Activated naive CD8-positive, alpha-beta T cell treated with anti-CD3 and anti-CD28 coated beads, Interleukin-2, amount 10 ng/mL, durations not matched to agents 7 days and 5 days (primary cell): ENCODE measurements around the gene EHBP1. TPM values are rescaled to one million over a fixed set of nuclear protein-coding genes. Genes with fewer than 3 reads are reported as not detected.

ENCODE experiments used
- ATAC-seq: fragments of 150-1000 bp; cut with Tn5 transposase; one replicate; pipeline ENCODE4 v1.10.0; 2021; ENCODE audit warnings: low read depth, moderate library complexity
- POLR2A ChIA-PET: fragments of 350-600 bp; sonication (Branson Sonifier 250); formaldehyde crosslinking; loops from one replicate; lab custom pipeline; 2021; ENCODE audit warnings: antibody characterized with exemption; lab: Charles Lee
- DNase-seq: peaks from one replicate; pipeline ENCODE4 v3.0.0; 2021
- H3K27ac Mint-ChIP-seq: one replicate; pipeline ENCODE4 v1.8.0; 2022; ENCODE audit warnings: mild to moderate bottlenecking, mixed read lengths
- H3K27me3 Mint-ChIP-seq: one replicate; pipeline ENCODE4 v1.8.0; 2022; ENCODE audit warnings: mild to moderate bottlenecking, moderate library complexity, mixed read lengths
- H3K36me3 Mint-ChIP-seq: one replicate; pipeline ENCODE4 v1.8.0; 2021; ENCODE audit warnings: mild to moderate bottlenecking, mixed read lengths
- H3K4me1 Mint-ChIP-seq: one replicate; pipeline ENCODE4 v1.8.0; 2021; ENCODE audit warnings: mixed read lengths
- H3K4me3 Mint-ChIP-seq: one replicate; pipeline ENCODE4 v1.8.0; 2022; ENCODE audit warnings: mild to moderate bottlenecking, moderate library complexity, mixed read lengths
- H3K9me3 Mint-ChIP-seq: one replicate; pipeline ENCODE4 v1.8.0; 2021; ENCODE audit warnings: mixed read lengths
- total RNA-seq, 2 experiments: library from RNA; stranded (reverse); gene quantifications; one replicate each; pipeline ENCODE4 v1.2.3, GENCODE V29; 2021

EHBP1 gene
- total RNA-seq, 2 experiments from 2014 or later: 25.2 to 27.2 TPM

DNA sequence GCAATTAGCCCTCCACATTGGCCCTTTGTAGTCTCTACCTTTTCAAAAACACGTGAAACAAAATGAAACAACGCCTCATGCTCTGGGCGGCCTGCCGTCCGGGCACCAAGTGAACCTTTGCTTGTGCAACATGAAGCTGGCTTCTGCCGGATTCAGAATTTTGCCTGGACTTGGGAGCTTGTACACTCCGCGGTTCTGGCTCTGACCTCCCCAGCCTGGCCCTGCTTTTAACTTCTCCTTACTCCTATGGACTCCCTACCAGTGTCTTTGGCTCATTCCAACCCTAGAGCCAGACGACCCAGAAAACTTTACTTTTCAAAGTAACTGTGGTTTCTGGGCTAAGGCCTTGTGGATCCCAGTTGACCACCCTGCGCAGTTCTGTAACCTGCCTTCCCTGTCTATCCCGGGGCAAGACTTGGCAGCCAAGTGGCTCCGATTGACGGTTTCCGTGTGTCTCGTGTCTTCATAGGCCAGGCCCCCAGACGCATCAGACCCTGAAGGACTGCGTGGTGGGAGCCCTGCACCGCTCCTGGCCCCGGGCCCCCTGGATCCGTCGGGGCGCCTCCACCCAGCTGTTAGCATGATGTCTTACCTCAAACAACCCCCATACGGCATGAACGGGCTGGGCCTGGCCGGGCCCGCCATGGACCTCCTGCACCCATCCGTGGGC, 347.0 kb downstream of the EHBP1 start:
- Mint-ChIP-seq H3K9me3 (no peaks in the 10 kb centered on the region), H3K27ac (no peak overlapping the region), H3K36me3 (peaks cover 2% of the 10 kb centered on the region), H3K27me3 (peaks cover 88% of the 10 kb centered on the region), H3K4me3 (peak overlapping the region; percentile 51), H3K4me1 (peaks cover 61% of the 10 kb centered on the region)
- no peak for ATAC-seq
- POLR2A ChIA-PET: no interaction called here
- DNase-seq: peak; percentile 37

DNA sequence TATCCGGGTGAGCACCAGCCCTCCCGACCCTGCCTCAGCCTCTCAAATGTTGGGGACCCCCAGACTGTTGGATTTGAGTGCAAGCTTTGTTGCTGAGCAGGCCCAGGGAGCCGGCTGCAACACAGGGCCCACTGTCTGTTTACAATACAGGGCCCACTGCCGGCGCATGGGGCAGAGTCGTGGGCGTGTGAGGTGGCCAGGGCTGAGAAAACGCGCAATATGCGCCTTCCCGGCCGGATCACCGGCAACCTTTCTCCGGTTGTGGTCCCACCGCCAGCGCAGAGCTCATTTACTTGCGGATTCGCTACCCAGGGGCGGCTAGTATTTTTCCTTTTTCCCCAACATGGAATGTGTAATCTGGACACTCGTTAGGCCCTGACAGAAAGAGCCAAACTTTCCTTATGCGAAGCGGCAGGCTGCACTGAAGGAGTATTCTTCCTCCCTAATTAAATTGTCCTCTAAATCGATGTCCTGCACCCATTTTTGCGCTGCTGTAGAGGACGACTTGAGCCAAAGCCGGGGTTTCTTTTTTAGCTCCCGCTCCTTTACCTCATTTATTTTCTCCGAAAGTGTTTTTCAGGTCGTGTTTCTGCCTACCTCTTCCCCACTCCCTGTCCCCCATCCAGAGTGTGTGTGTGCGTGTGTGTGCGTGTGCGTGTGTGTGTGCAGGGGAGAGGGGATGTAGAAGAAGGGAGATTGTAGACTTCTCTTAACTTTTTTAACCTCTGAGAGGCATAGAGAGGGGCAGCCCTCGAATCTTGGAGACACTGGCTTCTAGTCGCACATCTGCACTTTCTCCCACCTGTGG, 347.8 kb downstream of the EHBP1 start:
- Mint-ChIP-seq H3K27ac (no peak overlapping the region), H3K9me3 (no peaks in the 10 kb centered on the region), H3K36me3 (peaks cover 2% of the 10 kb centered on the region), H3K27me3 (peaks cover 88% of the 10 kb centered on the region), H3K4me3 (peak overlapping the region; percentile 74), H3K4me1 (peaks cover 63% of the 10 kb centered on the region)
- ATAC-seq (no peak), DNase-seq (peak; percentile 25)
- POLR2A ChIA-PET: no interaction called here

DNA sequence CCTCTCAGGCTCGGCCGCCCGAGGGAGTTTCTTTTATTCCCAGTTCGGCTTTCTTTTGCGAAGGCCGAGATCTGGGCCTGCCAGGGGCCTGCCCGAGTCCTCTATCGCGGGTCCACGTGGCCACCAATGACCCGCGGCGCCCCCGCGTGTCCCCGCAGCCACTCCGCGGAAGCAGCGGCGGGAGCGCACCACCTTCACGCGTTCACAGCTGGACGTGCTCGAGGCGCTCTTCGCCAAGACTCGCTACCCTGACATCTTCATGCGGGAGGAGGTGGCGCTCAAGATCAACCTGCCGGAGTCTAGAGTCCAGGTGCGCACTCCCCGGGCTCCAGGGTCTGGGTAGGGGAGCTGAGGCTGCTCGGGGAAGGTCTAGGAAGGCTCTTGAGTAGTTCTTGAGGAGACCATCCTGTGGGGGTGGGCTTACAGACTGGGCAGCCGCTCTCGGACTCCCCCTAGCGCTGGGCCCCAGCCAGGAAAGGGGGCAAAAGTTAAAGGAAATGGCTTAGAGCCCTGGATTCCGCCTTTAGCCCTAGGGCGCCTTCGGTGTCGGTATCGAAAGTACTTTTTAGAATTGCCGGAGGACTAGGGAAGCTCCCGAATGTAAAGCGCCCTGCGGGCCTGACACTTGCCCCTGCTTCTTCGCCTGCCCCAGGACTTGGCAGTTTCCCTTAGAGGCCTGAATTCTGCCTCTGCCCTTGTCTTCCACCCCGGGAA, 348.5 kb downstream of the EHBP1 start:
- peak; percentile 5 for ATAC-seq
- peaks cover 2% of the 10 kb centered on the region for H3K36me3 Mint-ChIP-seq
- H3K4me1 Mint-ChIP-seq: peaks cover 65% of the 10 kb centered on the region
- POLR2A ChIA-PET: no interaction called here
- no peaks in the 10 kb centered on the region for H3K9me3 Mint-ChIP-seq
- H3K27me3 Mint-ChIP-seq: peaks cover 86% of the 10 kb centered on the region
- peak overlapping the region; percentile 74 for H3K4me3 Mint-ChIP-seq
- no peak overlapping the region for H3K27ac Mint-ChIP-seq
- peak; percentile 67 for DNase-seq

DNA sequence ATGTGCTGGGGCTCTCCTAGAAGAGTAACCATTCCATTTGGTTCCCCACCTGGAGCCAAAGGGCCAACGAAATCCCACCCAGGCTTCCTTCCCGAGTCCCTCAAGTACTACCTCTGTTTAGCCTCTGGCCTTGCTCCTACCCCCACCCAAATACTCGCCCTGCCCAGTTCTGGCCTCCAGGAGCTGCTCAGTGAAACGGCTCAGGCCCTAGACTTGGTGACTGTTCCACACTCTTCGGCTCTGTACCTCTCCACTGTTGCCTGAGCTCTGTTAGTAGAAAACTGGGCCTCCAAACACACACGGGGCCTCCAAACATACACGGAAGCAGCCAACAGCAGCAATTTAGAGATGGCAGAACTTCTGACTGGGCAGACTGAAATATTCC, 349.3 kb downstream of the EHBP1 start:
- POLR2A ChIA-PET: no interaction called here
- peaks cover 2% of the 10 kb centered on the region for H3K36me3 Mint-ChIP-seq
- ATAC-seq: no peak
- H3K27me3 Mint-ChIP-seq: peaks cover 82% of the 10 kb centered on the region
- H3K4me1 Mint-ChIP-seq: peaks cover 58% of the 10 kb centered on the region
- H3K27ac Mint-ChIP-seq: no peak overlapping the region
- no peaks in the 10 kb centered on the region for H3K9me3 Mint-ChIP-seq
- DNase-seq: peak; percentile 36
- peak overlapping the region; percentile 74 for H3K4me3 Mint-ChIP-seq

DNA sequence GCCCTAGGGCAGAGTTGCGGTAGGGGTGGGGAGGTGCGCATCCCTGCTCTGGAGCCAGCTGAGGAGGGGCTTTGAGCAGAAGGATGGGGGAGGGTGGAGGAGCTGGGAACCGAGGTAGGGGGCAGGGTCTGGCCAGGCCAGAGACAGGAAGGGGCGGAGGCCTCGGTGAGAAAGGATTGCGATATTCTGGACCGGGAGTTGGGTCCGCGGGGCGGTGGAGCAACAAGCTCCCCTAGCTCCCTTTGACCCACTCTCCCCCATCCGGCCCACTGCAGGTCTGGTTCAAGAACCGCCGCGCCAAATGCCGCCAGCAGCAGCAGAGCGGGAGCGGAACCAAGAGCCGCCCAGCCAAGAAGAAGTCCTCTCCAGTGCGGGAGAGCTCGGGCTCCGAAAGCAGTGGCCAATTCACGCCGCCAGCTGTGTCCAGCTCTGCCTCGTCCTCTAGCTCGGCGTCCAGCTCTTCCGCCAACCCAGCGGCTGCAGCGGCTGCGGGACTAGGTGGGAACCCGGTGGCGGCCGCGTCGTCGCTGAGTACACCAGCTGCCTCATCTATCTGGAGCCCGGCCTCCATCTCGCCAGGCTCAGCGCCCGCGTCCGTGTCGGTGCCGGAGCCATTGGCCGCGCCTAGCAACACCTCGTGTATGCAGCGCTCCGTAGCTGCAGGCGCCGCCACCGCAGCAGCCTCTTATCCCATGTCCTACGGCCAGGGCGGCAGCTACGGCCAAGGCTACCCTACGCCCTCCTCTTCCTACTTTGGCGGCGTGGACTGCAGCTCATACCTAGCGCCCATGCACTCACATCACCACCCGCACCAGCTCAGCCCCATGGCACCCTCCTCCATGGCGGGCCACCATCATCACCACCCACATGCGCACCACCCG, 350.0 kb downstream of the EHBP1 start:
- Mint-ChIP-seq H3K36me3 (peaks cover 5% of the 10 kb centered on the region), H3K9me3 (no peaks in the 10 kb centered on the region), H3K4me1 (peaks cover 62% of the 10 kb centered on the region), H3K27me3 (peaks cover 87% of the 10 kb centered on the region), H3K27ac (no peak overlapping the region), H3K4me3 (peak overlapping the region; percentile 74)
- peak; percentile 52 for DNase-seq
- ATAC-seq: no peak
- POLR2A ChIA-PET: no interaction called here

DNA sequence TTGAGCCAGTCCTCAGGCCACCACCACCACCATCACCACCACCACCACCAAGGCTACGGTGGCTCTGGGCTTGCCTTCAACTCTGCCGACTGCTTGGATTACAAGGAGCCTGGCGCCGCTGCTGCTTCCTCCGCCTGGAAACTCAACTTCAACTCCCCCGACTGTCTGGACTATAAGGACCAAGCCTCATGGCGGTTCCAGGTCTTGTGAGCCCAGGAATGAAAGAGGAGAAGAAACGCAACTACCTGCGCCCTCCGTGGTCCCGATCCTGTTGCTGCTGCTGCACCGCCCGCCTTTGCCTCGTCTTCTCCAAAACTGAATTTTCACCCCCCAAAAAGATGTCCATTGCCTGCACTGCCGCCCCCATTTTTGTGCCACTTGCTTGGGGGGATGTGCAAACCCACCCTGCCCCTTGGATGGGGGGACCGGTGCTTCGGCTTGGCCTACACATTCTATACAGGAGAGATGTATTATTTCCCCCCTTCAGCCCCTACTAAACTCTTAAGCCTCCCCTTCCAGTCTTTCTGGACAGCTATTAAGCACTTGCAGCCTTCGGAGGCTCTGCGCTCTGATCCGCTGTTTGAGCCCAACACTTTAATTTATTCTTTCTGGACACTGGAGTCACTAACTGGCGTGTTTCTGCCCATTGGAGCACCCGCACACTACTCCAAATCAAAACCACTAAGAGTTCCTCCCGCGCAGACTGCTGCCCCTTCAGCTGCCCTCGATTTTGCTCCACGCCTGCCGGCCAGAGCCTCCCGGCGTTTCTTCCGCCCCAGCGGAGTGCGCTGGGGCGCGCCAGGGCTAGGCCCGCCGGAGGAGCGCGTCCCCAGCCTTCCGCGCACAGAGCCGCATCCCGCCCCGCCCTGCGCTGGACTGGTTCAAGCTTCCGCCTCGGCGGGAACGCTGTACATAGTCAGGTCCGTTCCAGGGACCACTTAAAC, 350.9 kb downstream of the EHBP1 start:
- Mint-ChIP-seq H3K9me3 (no peaks in the 10 kb centered on the region), H3K27ac (peak overlapping the region; percentile 70), H3K36me3 (peaks cover 5% of the 10 kb centered on the region), H3K27me3 (peaks cover 88% of the 10 kb centered on the region), H3K4me1 (peaks cover 59% of the 10 kb centered on the region), H3K4me3 (peak overlapping the region; percentile 74)
- DNase-seq (peak; percentile 63), ATAC-seq (peak; percentile 53)
- POLR2A ChIA-PET: no interaction called here

DNA sequence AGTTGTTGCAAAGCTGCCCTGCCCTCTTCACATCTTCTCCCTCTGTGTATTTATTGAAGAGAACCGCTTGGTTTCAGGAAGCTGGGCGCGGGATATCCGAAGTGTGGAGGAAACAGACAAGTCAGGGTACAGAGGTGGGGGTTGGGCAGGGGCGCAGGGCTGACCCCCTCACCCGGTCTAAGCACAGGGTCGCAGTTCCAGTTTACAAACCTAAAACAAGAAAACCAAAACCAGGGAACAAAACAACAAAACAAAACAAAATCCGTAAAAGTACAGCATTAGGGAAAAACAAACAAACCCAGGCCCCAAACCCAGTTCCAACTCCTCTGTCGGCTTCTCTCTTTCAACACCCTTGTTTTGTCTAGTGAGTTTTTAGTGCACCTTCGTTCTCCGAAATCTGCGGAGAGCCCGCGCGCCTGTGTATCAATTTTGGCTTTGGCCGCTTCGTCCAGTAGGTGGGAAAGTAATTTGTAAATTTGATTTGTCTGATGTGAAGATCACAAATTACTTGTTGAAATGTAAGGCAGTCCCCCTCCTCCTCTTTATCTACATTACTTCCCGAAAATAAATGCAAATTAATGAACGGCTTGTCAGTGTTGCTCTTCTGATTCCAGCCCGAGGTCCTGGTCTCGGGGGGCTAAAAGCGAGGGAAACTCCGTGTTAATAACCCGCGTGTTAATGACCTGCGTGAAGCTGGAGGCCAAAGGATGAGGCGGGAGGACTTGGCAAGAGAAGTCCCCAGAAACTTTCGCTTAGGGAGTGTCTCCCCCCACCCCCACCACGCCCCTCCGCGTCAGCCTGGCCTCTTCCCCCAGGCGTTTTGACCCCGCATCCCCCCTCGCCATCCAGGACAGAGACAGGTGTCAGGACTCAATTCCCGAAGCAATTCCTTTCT, 352.0 kb downstream of the EHBP1 start:
- Mint-ChIP-seq H3K27me3 (peaks cover 91% of the 10 kb centered on the region), H3K4me1 (peaks cover 55% of the 10 kb centered on the region), H3K4me3 (peak overlapping the region; percentile 78), H3K27ac (no peak overlapping the region), H3K9me3 (no peaks in the 10 kb centered on the region), H3K36me3 (peaks cover 5% of the 10 kb centered on the region)
- POLR2A ChIA-PET: interaction anchor here (0.7 kb wide), 1 partner anchor 9 kb away, joined by 3 read pairs; no protein-coding TSS in a partner anchor
- ATAC-seq (no peak), DNase-seq (no peak)

DNA sequence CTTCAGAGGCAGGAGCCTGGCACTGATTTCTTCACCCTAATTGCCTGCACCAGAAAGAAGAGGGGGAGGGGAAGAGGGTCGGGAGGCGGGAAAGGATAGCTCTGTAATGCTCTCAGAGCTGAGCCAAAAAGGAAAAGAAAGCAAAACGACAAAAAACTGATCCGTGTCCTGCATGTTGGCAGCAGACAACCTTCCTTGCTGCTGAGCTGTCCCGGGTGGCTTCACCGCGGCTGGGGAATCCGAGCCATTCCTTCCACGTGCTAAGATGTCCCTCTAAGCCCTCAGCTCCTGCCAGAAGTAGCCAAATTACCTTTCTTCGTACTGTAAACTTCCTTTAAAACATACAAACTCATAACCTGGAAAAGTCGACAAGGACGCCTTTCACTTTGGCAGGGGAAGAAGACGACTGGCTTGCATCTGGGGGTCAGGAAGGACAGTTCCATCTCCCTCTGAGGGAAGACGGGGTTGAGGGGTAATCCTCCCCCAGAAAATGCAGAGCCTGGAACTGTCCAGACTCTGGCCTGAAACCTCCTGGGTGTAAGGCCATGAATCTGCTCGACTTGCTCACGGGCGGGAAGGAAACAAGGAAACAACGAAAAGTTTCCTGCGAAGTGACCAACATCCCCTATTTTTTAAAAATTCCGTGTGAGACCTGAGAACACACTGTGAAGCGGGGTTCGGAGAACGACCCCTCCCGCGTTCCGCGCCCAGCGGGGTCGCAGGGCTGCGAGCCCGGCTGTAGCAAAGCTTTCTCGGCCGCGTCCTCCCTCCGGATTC, 352.8 kb downstream of the EHBP1 start:
- POLR2A ChIA-PET: interaction anchor here (0.7 kb wide), 1 partner anchor 9 kb away, joined by 3 read pairs; no protein-coding TSS in a partner anchor
- peak; percentile 27 for DNase-seq
- H3K9me3 Mint-ChIP-seq: no peaks in the 10 kb centered on the region
- peaks cover 50% of the 10 kb centered on the region for H3K4me1 Mint-ChIP-seq
- ATAC-seq: no peak
- H3K27ac Mint-ChIP-seq: no peak overlapping the region
- peaks cover 87% of the 10 kb centered on the region for H3K27me3 Mint-ChIP-seq
- H3K4me3 Mint-ChIP-seq: peak overlapping the region; percentile 78
- H3K36me3 Mint-ChIP-seq: peaks cover 5% of the 10 kb centered on the region

DNA sequence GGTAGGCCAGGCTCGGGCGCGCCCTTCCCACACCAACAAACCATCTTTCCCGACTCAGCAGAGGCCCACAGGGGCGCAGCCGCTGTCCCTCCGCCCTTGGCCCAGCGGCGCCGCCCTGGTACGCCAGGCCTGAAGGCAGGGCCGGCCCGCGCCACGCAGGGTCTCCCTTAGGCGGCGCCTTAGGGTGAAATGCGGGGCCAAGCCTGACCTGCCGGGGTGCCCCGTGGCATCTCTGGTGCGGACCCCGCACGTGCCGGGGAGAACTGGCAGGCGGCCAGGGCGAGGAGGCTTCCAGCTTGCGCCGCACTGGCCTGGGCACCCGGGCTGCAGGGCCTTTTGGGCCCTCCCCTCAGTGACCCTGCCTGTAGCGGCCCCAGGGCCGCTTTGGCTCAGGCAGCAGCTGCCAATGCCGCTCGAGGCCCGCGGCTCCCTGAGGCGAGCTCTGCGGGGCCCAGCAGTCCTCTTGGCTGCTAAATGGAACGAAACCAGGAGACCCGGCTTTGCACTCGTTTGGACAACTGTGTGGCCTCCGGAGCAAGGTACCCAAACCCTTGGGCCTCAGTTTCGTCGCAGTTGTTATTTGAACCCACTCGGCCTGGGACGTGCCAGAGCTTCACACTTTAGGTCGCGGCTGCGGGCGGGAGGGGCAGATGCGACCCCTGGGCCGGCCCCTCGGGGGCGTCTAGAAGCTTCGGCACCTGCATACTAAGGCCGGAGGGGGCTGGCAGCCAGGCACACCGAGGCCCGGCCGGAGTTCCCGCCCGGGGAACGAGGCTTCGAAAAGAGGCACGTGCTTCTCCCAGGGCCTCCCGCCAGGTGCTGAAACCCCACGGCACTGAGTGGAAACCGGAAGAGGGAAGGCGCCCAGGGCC, 353.6 kb downstream of the EHBP1 start:
- ATAC-seq (no peak), DNase-seq (peak; percentile 58)
- Mint-ChIP-seq H3K36me3 (peaks cover 5% of the 10 kb centered on the region), H3K4me1 (peaks cover 43% of the 10 kb centered on the region), H3K27ac (no peak overlapping the region), H3K4me3 (peak overlapping the region; percentile 78), H3K27me3 (peaks cover 86% of the 10 kb centered on the region), H3K9me3 (no peaks in the 10 kb centered on the region)
- POLR2A ChIA-PET: no interaction called here

DNA sequence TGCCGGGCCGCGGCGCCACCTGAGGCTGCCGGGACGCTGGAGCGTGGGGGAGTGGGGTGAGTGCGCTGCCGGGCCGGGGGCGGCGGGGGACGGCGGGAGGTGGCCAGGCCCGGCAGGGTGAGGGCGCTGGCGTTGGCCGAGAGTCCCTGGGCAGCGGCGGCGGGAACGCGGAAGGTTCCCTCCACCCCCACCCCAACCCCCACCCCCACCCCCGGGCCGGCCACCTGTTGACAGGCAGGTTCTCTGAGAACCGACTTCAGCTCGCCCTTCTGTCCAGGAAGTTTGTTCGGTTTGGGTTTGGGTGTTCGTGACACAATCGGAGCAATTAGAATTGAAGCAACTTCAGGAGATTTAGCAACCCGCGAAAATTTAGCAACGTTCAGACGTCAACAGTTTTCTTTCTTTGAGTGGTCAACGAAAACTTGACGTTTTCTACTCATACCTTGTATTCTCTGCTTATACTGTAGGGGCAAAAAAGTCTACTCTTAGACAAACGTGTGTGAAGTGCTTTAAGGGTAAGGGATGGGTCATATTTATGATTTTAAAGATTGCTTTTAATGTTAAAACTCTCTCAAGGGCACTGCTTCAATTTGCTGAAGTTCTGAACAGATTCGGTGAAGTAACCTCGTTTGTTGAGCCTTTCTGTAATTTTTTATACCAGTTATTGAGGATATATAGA, 354.4 kb downstream of the EHBP1 start:
- POLR2A ChIA-PET: no interaction called here
- Mint-ChIP-seq H3K4me1 (peaks cover 35% of the 10 kb centered on the region), H3K27me3 (peaks cover 83% of the 10 kb centered on the region), H3K9me3 (no peaks in the 10 kb centered on the region), H3K27ac (no peak overlapping the region), H3K36me3 (peaks cover 5% of the 10 kb centered on the region), H3K4me3 (peak overlapping the region; percentile 52)
- DNase-seq (no peak), ATAC-seq (no peak)
